K562 (cell line): ENCODE measurements around the gene COL6A1. TPM values are rescaled to one million over a fixed set of nuclear protein-coding genes. Genes with fewer than 3 reads are reported as not detected.
A peak's percentile ranks its signal among the peaks of the same experiment; 100 is the strongest.

Experiments
- ATAC-seq: fragments of 200-7000 bp; cut with Tn5 transposase; 3 replicates; pipeline ENCODE4 v1.9.1; 2020; ENCODE audit warnings: moderate library complexity
- BruUV-seq: library from RNA; stranded (reverse); fragments of 400-500 nt; replicated peaks from 2 replicates; lab custom pipeline; 2021; lab: Mats Ljungman, UMichigan
- CTCF ChIA-PET: fragments of 300-600 bp; formaldehyde crosslinking; extraction: SDS; loops from one replicate; lab custom pipeline; 2021; ENCODE audit warnings: low intra/inter-chr PET ratio; lab: Yijun Ruan, JAX
- POLR2A ChIA-PET: fragments of 300-600, 350-650 bp; sonication (Branson Sonifier 250); formaldehyde crosslinking; extraction: SDS; loops from one replicate; lab custom pipeline; 2021; ENCODE audit warnings: antibody characterized with exemption, inconsistent platforms; lab: Yijun Ruan, JAX
- DNase-seq, 4 experiments: peaks; one replicate each; pipeline versions ENCODE4 v3.0.0 to v3.0.0-alpha.2; 2011 to 2018; ENCODE audit warnings: low spot score in 3 of 4, mixed read lengths in 3 of 4; ENCODE audit errors: extremely low read depth in 1 of 4
- FAIRE-seq: peaks from 2 replicates; lab custom pipeline; 2011; peaks lifted over from hg19 to GRCh38; lab: Jason Lieb, UNC
- H2AFZ ChIP-seq: 2 replicates; pipeline ENCODE4 v1.6.0; 2011; ENCODE audit warnings: low read depth, low read length, control low read depth, inconsistent platforms
- H3K27ac ChIP-seq: fragments of 200-600 bp; 3 replicates; pipeline ENCODE4 v1.8.0; 2011; ENCODE audit warnings: low read depth, mild to moderate bottlenecking, control low read depth, inconsistent platforms, low read length, moderate library complexity, mixed read lengths; ENCODE audit errors: extremely low read depth
- H3K27me3 ChIP-seq, 2 experiments: fragments of 300-600 bp in 1 of 2; 2 replicates in 1 of 2; 3 replicates in 1 of 2; pipeline versions ENCODE4 v1.6.0 to v1.8.0; 2011; ENCODE audit warnings: inconsistent platforms in 2 of 2, low read length in 2 of 2, mild to moderate bottlenecking in 1 of 2, mixed read lengths in 1 of 2, moderate library complexity in 1 of 2; ENCODE audit not compliant: control insufficient read depth in 2 of 2, insufficient read depth in 2 of 2
- H3K36me3 ChIP-seq: fragments of 300-600 bp; 3 replicates; pipeline ENCODE4 v1.8.0; 2011; ENCODE audit warnings: mild to moderate bottlenecking, low read length, inconsistent platforms; ENCODE audit not compliant: control insufficient read depth, insufficient read depth
- H3K4me1 ChIP-seq, 2 experiments: fragments of 200-600 bp in 1 of 2; replicated peaks in 1 of 2; 2 replicates in 1 of 2; 3 replicates in 1 of 2; pipeline versions ENCODE4 v1.5.1 to v1.8.0; 2011; ENCODE audit warnings: inconsistent platforms in 2 of 2, low read length in 2 of 2, mild to moderate bottlenecking in 1 of 2, mixed read lengths in 1 of 2, moderate library complexity in 1 of 2; ENCODE audit not compliant: control insufficient read depth in 2 of 2, insufficient read depth in 2 of 2
- H3K4me2 ChIP-seq: 2 replicates; pipeline ENCODE4 v1.6.1; 2011; ENCODE audit warnings: low read length, control low read depth, inconsistent platforms, mixed read lengths; ENCODE audit not compliant: insufficient read depth
- H3K4me3 ChIP-seq: fragments of 200-600 bp; sonication (generic), shearing (Covaris generic); 2 replicates; pipeline ENCODE4 v1.5.1; 2016; ENCODE audit warnings: control low read depth, inconsistent platforms
- H3K79me2 ChIP-seq: fragments of 200-600 bp; 3 replicates; pipeline ENCODE4 v1.8.0; 2011; ENCODE audit warnings: low read length, inconsistent platforms; ENCODE audit not compliant: control insufficient read depth, insufficient read depth
- H3K9ac ChIP-seq, 2 experiments: 2 replicates each; pipeline versions ENCODE4 v1.6.0 to v1.6.1; 2011; ENCODE audit warnings: low read depth in 2 of 2, low read length in 2 of 2, control low read depth in 1 of 2, inconsistent platforms in 1 of 2, mild to moderate bottlenecking in 1 of 2, mixed read lengths in 1 of 2; ENCODE audit not compliant: insufficient read depth in 1 of 2
- H3K9me1 ChIP-seq: one replicate; pipeline ENCODE4 v1.6.0; 2011; ENCODE audit warnings: inconsistent platforms, mild to moderate bottlenecking, low read length, moderate library complexity; ENCODE audit not compliant: control insufficient read depth, insufficient read depth
- H3K9me3 ChIP-seq: replicated peaks from 2 replicates; pipeline ENCODE4 v1.5.1; 2011; ENCODE audit warnings: low read depth, low read length, inconsistent platforms; ENCODE audit not compliant: control insufficient read depth, insufficient read depth
- H4K20me1 ChIP-seq: replicated peaks from 2 replicates; pipeline ENCODE4 v1.6.1; 2011; ENCODE audit warnings: low read length, inconsistent platforms, mixed read lengths; ENCODE audit not compliant: control insufficient read depth, insufficient read depth
- BRF2 ChIP-seq: IDR thresholded peaks from 3 replicates; pipeline ENCODE4 v1.6.1; 2011; ENCODE audit warnings: borderline replicate concordance, mild to moderate bottlenecking; ENCODE audit not compliant: insufficient read length, insufficient read depth
- CAMTA2 ChIP-seq: fragments of 250-450 bp; sonication (Bioruptor Pico); conservative IDR thresholded peaks from 2 replicates; pipeline ENCODE4 v1.5.1; 2022
- CTCFL ChIP-seq: IDR thresholded peaks from 2 replicates; pipeline ENCODE4 v1.6.1; 2011; ENCODE audit warnings: borderline replicate concordance, low read depth, mild to moderate bottlenecking, moderate library complexity, low read length; ENCODE audit not compliant: insufficient read depth, poor library complexity, severe bottlenecking
- EHMT2 ChIP-seq: fragments of 450-650 bp; IDR thresholded peaks from 2 replicates; pipeline ENCODE4 v1.6.1; 2018; ENCODE audit warnings: antibody characterized with exemption
- FOXK1 ChIP-seq: sonication (generic); formaldehyde crosslinking; IDR thresholded peaks from 2 replicates; pipeline ENCODE4 v1.8.0; 2022; ENCODE audit warnings: missing genetic modification reagents, mild to moderate bottlenecking, borderline replicate concordance
- GABPA ChIP-seq: fragments of 200-800 bp; sonication (Bioruptor generic); conservative IDR thresholded peaks from 2 replicates; pipeline ENCODE4 v1.6.1; 2016; ENCODE audit warnings: low read depth, missing genetic modification characterization, missing compliant biosample characterization
- HNRNPUL1 ChIP-seq: fragments of 200-400 bp; formaldehyde crosslinking; IDR thresholded peaks from 2 replicates; pipeline ENCODE4 v1.6.1; 2017; ENCODE audit warnings: low read length
- MAZ ChIP-seq, 2 experiments: fragments of 450-650 bp in 1 of 2; sonication (generic) in 1 of 2; formaldehyde crosslinking; IDR thresholded peaks in 1 of 2; conservative IDR thresholded peaks in 1 of 2; 2 replicates each; pipeline versions ENCODE4 v1.4.0 to v1.5.0; 2020; ENCODE audit warnings: mild to moderate bottlenecking in 1 of 2, missing genetic modification reagents in 1 of 2
- MCM3 ChIP-seq: fragments of 450-650 bp; IDR thresholded peaks from 2 replicates; pipeline ENCODE4 v1.6.1; 2016
- MTA2 ChIP-seq: fragments of 450-650 bp; IDR thresholded peaks from 2 replicates; pipeline ENCODE4 v1.6.1; 2016; ENCODE audit warnings: low read depth
- MTF1 ChIP-seq: fragments of 250-450 bp; sonication (Bioruptor Pico); IDR thresholded peaks from 2 replicates; pipeline ENCODE4 v1.9.0; 2021; ENCODE audit warnings: moderate library complexity, mild to moderate bottlenecking, inconsistent platforms, borderline replicate concordance
- POLR2H ChIP-seq: IDR thresholded peaks from 2 replicates; pipeline ENCODE4 v1.6.1; 2016; ENCODE audit warnings: missing genetic modification characterization, low read depth, mild to moderate bottlenecking, control low read depth, missing compliant biosample characterization, moderate library complexity
- PTTG1 ChIP-seq: fragments of 450-650 bp; IDR thresholded peaks from 2 replicates; pipeline ENCODE4 v1.6.1; 2016; ENCODE audit warnings: low read depth, mild to moderate bottlenecking, missing genetic modification characterization, missing compliant biosample characterization
- SAFB2 ChIP-seq: fragments of 200-400 bp; formaldehyde crosslinking; IDR thresholded peaks from 2 replicates; pipeline ENCODE4 v1.6.1; 2018; ENCODE audit warnings: borderline replicate concordance, low read length, low read depth, moderate library complexity; ENCODE audit not compliant: severe bottlenecking
- SMAD2 ChIP-seq: fragments of 150-350 bp; IDR thresholded peaks from 2 replicates; pipeline ENCODE4 v1.6.1; 2014; ENCODE audit warnings: low read depth, mild to moderate bottlenecking, low read length
- SMC3 ChIP-seq: conservative IDR thresholded peaks from 2 replicates; pipeline ENCODE4 v1.6.1; 2011; ENCODE audit warnings: low read depth, low read length, improper control_type of control experiment; ENCODE audit not compliant: insufficient read depth
- TSC22D4 ChIP-seq: fragments of 450-650 bp; IDR thresholded peaks from 2 replicates; pipeline ENCODE4 v1.6.1; 2016; ENCODE audit warnings: missing genetic modification characterization, missing biosample characterization, control low read depth
- ZFPM2 ChIP-seq: fragments of 250-450 bp; sonication (Bioruptor Pico); IDR thresholded peaks from 2 replicates; pipeline ENCODE4 v1.5.1; 2022; ENCODE audit warnings: mild to moderate bottlenecking
- ZNF133 ChIP-seq: fragments of 250-450 bp; sonication (Bioruptor Pico); IDR thresholded peaks from 2 replicates; pipeline ENCODE4 v1.4.0; 2020; ENCODE audit warnings: mild to moderate bottlenecking
- ZNF174 ChIP-seq: fragments of 250-450 bp; sonication (Bioruptor Pico); IDR thresholded peaks from 2 replicates; pipeline ENCODE4 v1.4.0; 2020; ENCODE audit warnings: mild to moderate bottlenecking
- ZNF232 ChIP-seq: sonication (generic); formaldehyde crosslinking; IDR thresholded peaks from 2 replicates; pipeline ENCODE4 v1.8.0; 2022; ENCODE audit warnings: mild to moderate bottlenecking, missing genetic modification reagents
- WGBS: fragments of 100-300 bp; shearing (Covaris generic); methylation state at CpG from one replicate; pipeline ENCODE4 v1.1.6; 2016; ENCODE audit warnings: low coverage, mixed read lengths; ENCODE audit not compliant: insufficient coverage; ENCODE audit errors: missing lambda C conversion rate; 5-methylcytosine and 5-hydroxymethylcytosine counted together
- in situ Hi-C: fragments of 300-500 bp; cut with MboI; formaldehyde crosslinking; loops from 4 replicates; pipeline ENCODE4 v1.15.0; 2018; ENCODE audit warnings: inconsistent platforms, mixed read lengths
- intact Hi-C: fragments of 100-400 bp; cut with micrococcal nuclease; formaldehyde crosslinking; loops from 2 replicates; pipeline ENCODE4 v1.14.2; 2022
- polyA plus RNA-seq, 8 experiments: library from polyadenylated mRNA; depleted of rRNA in 4 of 8; stranded (reverse) in 5 of 8; unstranded in 3 of 8; fragments of >200 nt; fragmentation: Nextera tagmentation in 2 of 8; fragmentation: Illumina TruSeq in 1 of 8; extraction: Ambion mirVana in 2 of 8; extraction: Trizol in 1 of 8; gene quantifications; 2 replicates each; pipeline versions ENCODE4 v1.2.1 to v1.2.3, GENCODE V29; 2011 to 2014; ENCODE audit warnings: inconsistent platforms in 1 of 8, missing spikeins in 1 of 8
- total RNA-seq, 7 experiments: library from RNA; depleted of rRNA in 6 of 7; stranded (reverse); fragments of >200 nt in 6 of 7; fragmentation: Illumina TruSeq in 2 of 7; extraction: Trizol in 2 of 7; gene quantifications; 2 replicates each; pipeline versions ENCODE4 v1.2.1 to v1.2.3, GENCODE V29; 2011 to 2021; ENCODE audit warnings: low replicate concordance in 1 of 7

The COL6A1 gene
- total and polyA plus RNA-seq, 9 of the 15 experiments (the other 6 are each of a cell fraction or from before 2014, with no cell fraction given) = 0.07 to 1.3 (median 0.14) TPM; not detected in 3

- no peak for TF ChIP-seq MTF1 (CRISPR knock-in tag)
- peak; percentile 48 for TF ChIP-seq GABPA (tag)
- TF ChIP-seq FOXK1 (CRISPR knock-in tag) = no peak
- TF ChIP-seq TSC22D4 (tag) = no peak
- no peak for TF ChIP-seq ZNF174
- no peak for TF ChIP-seq CAMTA2
- no peak for TF ChIP-seq MCM3
Measured at GRCh38 chr21:46018615-46019014, 37.0 kb downstream of the COL6A1 start (continued).

- POLR2A ChIA-PET = no interaction called here
- no peak for TF ChIP-seq SMC3
- no peak for TF ChIP-seq SAFB2
- TF ChIP-seq CTCFL = no peak
- TF ChIP-seq POLR2H (tag) = no peak
- no peak for TF ChIP-seq MTA2
- no peak for TF ChIP-seq EHMT2
- no peak for TF ChIP-seq ZNF133 (CRISPR knock-in tag)
- TF ChIP-seq ZNF232 = no peak
- no peak for TF ChIP-seq HNRNPUL1
- TF ChIP-seq ZFPM2 (CRISPR knock-in tag) = no peak
- no peak for TF ChIP-seq SMAD2
- no peak for TF ChIP-seq PTTG1 (tag)
- TF ChIP-seq MAZ (CRISPR knock-in tag; conservative IDR thresholded peaks at IDR 0.05 in 1 of 2, IDR thresholded peaks at IDR 0.05 in 1 of 2) = no peak
- TF ChIP-seq BRF2 = no peak
Measured at GRCh38 chr21:46020581-46020980, 39.0 kb downstream of the COL6A1 start.

More at GRCh38 chr21:46020581-46020980, 39.0 kb downstream of the COL6A1 start:
- Histone ChIP-seq H3K4me3 (no peak overlapping the region), H3K79me2 (no peaks in the 10 kb centered on the region), H3K4me1 (peaks cover 4 to 13% of the 10 kb centered on the region in 2 experiments; a peak in 4 of 5 replicates), H3K9me1 (peaks cover 6% of the 10 kb centered on the region), H3K4me2 (no peak overlapping the region), H3K36me3 (no peaks in the 10 kb centered on the region), H3K9me3 (no peaks in the 10 kb centered on the region), H3K27ac (no peak overlapping the region), H2AFZ (no peak overlapping the region), H4K20me1 (no peaks in the 10 kb centered on the region), H3K9ac (no peak overlapping the region), H3K27me3 (peaks cover 0 to 9% of the 10 kb centered on the region in 2 experiments; a peak in 3 of 5 replicates)
- in situ Hi-C loops (no loop called here), intact Hi-C loops (no loop called here)
- 10% methylated on average over 6 of the region's 6 CpGs for WGBS
- no TSS peak for BruUV-seq
- DNase-seq = no peak
- no peak for FAIRE-seq
- CTCF ChIA-PET = no interaction called here
- no peak for ATAC-seq
